SW 1271 (cell line): ENCODE results near the gene KANSL3.
"Not testable (repeated sequence)": the region's sequence is repeated elsewhere in the genome, so short reads cannot be mapped to it uniquely, and the experiment has no call there.

Experiments
- DNase-seq, 2 experiments: peaks; one replicate each; lab custom pipeline; 2025; lab: John Stamatoyannopoulos, UW

The KANSL3 gene

DNA sequence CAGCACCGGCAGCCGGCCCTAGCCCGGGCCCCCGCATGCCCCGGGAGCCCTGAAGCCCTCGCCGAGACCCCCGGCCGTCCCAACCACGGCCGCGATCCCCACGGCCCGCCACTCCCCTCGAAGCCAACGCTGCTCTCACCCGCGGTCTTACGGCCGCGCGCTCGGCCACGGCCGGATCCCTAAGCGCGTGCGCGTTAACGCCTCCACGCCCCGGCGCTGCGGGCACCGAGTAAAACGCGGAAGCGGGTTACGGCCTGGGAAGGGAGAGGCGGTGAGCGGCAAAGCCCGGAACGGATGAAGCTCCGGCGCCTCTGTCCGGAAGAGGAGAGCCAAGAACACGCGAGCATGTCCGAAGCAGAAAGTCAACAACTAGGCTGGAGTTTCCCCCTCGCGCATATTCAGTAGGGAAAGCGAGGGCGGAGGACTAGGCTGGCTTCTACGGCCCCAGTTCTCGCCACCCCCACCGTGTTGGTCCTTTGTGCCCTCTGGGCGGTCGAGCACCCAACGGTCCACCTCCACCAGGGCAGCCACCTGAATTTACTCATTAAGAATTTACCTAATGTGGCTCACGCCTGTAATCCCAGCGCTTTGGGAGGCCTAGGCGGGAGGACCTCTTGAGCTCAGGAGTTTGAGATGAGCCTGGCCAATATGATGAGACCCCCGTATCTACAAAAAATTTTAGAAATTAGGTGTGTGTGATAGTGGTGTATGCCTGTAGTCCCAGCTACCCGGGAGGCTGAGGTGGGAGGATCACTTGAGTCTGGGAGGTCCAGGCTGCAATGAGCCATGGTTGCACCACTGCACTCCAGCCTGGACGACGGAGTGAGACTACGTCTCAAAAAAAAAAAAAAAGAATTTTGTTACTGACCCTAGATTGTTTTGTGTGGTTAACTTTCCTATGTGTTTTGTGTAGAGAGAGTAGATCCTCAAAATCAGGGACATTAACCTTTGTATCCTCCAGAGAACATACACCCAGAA is at the start of gene KANSL3:
Gene KANSL3 (minus strand): TSS at position 169 of the 978 bp plus-strand sequence. CDS start 1,177 bp downstream, outside the sequence.
- peak; percentile 45 to 86 for DNase-seq

GRCh38 chr2:96687266-96687665 is 49.2 kb upstream of the KANSL3 start:
- DNase-seq = no peak

DNA sequence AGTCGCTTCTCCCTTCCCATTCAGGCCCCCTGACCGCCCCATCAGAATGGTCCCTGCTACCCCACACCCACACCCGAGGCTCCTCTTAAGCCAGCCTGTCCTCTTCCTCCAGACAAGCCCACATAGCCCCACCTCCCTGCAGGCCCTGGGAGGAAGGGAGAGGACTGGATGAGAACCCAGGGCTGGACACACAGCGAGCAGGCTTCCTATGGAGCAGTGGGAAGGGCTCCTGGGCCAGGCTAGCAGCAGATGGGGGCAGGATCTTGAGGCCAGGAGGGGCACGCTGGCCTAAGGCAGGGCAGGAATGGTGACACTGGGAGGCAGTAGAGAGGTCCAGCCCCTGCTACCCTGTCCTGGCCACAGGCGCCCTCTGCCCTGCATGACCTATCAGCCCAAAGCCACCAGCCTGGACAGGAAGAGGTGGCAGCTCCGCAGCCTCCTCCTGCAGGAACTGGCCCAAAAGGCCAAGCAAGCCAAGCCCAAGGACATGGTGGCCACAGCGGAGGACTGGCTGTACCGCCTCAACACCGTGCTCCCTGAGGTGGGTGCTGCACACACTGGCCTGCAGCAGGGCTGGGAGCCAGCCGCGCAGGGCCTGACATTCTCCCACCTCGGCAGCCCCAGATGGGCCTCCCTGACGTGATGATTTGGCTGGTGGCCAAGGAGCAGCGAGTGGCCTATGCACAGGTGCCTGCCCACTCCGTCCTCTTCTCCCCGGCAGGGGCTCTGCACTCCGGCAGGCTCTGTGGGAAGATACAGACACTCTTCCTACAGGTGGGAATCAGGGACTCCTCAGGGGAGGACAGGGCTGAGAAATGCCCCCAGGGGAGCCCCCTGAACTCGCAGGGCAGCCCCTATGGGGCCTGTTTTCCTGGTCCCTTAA is 47.7 kb upstream of the KANSL3 start:
- DNase-seq = no peak

DNA sequence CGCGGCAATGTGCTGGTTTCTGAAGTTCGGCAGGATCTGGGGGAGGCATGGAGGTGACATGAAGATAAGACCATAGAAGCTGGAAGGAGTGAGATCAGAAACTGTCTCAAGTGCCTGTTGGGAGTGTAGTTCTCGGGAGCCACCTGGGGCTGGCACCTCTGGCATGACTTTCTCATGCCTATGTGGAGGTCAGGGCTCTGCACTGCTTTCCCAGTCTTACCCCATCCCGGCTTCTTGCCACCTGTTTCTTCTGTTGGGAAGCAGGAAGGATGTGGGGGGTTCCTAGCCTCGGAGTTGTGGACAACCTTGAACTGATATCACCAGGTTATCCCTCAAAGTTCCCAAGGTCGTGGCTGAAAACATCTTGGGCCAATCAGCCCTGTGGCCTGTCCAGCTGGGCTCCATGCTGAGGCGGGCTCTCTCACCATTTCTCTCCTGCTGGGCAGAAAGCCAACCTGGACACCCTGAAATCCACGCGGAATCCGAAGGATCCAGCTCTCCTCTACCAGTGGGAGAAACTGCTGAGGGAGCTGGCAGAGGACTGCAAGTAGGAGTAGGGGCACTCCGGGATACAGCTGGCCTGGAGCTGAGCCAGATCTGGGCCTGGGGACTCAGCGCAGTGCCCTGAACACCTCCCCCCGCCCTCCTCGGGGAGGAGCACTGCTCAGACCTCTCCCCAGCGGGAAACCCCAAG is 46.9 kb upstream of the KANSL3 start:
- DNase-seq = no peak

DNA sequence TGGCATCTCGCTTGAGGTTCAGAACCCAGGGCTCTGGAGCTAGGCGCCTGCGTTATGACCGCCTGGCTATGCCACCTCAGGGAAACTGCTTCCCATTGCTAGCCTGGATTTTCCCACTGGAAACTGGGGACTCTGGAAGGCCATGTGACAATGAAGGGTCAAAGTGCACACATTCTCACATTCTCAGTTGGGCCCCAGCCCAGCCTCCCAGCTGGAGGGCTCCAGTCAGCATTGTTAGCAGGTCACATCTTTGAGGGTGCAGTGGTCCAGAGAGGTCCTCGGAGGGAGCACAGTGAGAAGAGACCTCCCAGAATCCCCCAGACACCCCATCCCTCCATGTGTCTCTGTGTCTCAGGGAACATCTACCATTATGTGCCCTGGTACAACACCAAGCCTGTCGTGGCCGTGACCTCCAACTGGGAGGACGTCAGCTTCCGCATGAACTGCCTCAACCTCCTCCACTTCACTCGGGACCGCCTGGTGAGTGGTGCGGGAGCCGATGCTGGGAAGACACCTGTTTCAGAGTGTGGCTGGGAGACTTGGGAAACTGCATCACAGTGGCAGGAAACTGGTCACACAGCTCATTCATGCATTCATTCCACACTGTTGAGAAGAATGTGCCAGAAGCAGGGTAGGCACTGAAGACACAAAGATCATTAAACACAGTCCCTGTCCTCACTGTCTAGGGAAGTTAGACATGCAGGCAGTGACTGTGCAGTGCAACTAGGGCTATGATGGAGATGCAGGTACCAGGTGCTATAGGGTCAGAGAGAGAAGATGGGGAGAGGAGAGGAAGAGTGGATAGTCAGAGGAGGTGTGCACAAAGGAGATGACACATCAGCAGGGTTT is 46.1 kb upstream of the KANSL3 start:
- DNase-seq = no peak

- no peak for DNase-seq
Measured at GRCh38 chr2:96683307-96683706, 45.2 kb upstream of the KANSL3 start.

DNA sequence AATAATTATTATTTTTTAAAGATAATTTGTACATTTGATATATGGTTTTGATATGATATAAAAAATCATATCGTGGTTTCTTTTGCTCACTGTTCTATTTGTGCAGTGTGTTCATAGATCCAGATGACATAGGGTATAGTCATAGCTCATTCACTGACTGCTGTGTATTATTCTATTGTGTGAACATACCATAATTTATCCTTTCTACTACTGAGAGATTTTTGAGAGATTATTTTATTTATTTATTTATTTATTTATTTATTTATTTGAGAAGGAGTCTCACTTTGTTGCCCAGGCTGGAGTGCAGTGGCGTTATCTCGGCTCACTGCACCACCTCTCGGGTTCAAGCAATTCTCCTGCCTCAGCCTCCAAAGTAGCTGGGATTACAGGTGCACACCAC is 43.4 kb upstream of the KANSL3 start:
- no peak for DNase-seq

- DNase-seq = no peak
Measured at GRCh38 chr2:96680561-96681141, 42.5 kb upstream of the KANSL3 start.

GRCh38 chr2:96679848-96680247 is 41.7 kb upstream of the KANSL3 start:
- DNase-seq = no peak

- DNase-seq = no peak
Measured at GRCh38 chr2:96669539-96670215, 31.6 kb upstream of the KANSL3 start.

GRCh38 chr2:96668771-96669170 is 30.7 kb upstream of the KANSL3 start:
- DNase-seq = no peak

DNA sequence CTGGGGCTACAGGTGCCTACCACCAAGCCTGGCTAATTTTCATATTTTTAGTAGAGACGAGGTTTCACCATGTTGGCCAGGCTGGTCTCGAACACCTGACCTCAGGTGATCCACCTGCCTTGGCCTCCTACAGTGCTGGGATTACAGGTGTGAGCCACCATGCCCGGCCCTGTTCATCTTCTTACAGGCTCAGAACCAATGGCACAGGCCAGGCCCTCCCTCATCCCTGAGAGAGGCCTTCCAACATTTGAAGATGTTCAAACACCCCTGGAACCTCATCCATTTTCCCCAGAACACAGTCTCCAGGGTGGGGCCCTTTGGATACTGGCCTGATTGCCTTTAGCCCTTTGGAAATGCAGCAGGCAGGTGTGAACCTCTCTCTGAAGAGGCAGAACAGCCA is 27.6 kb upstream of the KANSL3 start:
- not testable (repeated sequence) for DNase-seq

- DNase-seq = peak; percentile 65 to 91
Measured at GRCh38 chr2:96665083-96665569, 27.0 kb upstream of the KANSL3 start.

DNA sequence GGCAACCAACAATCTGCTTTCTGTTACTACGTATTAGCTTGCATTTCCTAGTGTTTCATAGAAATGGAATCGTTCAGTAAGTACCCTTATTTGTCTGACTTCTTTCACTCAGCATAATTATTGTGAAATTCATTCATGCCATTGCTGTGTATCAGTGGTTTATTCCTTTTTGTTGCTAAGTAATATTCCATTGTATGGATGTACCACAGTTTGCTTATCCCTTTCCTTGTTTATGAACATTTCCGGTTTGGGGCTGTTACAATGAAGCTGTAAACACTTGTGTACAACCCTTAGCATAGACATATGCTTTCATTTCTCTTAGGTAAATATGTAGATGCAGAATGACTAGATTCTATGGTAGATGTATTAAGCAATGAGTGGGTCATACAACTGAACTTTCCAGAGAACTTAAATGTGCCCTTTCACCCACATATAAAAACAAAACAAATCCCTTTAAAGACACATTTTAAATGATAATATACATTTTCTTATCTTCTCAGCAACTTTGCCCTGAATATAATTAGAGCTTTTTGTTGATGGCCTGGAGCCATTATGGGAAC is 26.3 kb upstream of the KANSL3 start:
- DNase-seq = no peak

- no peak for DNase-seq
Measured at GRCh38 chr2:96663829-96664228, 25.7 kb upstream of the KANSL3 start.

GRCh38 chr2:96663177-96663576 is 25.1 kb upstream of the KANSL3 start:
- no peak for DNase-seq

DNA sequence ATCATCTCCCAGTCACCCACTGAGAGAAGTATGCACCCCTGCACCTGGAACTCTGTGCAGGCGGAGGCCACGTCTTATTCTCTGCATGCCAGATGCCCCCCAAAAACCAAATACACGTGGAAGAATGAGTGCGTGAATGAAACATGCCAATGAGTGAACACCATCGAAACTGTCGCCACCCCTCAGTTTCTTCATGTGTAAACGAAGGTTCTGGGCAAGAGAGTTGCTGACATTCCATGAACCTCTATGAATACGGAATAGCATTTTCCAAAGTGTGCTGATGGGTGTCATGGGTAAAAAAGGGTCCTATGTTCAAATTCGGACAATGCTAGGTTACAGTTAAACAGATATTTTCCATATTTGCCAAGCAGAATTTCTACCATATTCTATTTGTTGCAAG is 24.2 kb upstream of the KANSL3 start:
- no peak for DNase-seq

- DNase-seq = no peak
Measured at GRCh38 chr2:96661324-96661723, 23.2 kb upstream of the KANSL3 start.

DNA sequence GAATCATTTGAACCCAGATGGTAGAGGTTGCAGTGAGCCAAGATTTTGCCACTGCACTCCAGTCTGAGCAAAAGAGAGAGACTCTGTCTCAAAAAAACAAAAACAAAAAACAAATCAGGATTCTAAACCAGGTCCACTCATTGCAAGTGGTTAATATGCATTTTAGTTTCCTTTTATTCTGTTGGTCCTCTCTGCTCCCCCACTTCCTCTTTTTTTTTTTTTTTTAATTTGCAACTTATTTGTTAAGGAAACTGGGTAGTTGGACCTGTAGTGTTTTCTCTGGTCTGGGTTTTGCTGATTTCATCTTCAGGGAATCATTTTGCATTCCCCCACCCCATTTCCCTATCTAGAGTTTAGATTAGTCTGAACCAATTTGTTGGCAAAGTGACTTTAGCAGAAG is 18.4 kb upstream of the KANSL3 start:
- no peak for DNase-seq

GRCh38 chr2:96655526-96655925 is 17.4 kb upstream of the KANSL3 start:
- no peak for DNase-seq
